Activated B cell treated with CpG ODN at 0.5 μM for 24 hours (primary cell): Measurements from ENCODE around the gene NFIB. TPM values are rescaled to one million over a fixed set of nuclear protein-coding genes. Genes with fewer than 3 reads are reported as not detected.

ENCODE experiments used
- ATAC-seq: fragments of 200-7000 bp; cut with Tn5 transposase; one replicate; pipeline ENCODE4 v1.10.0; 2021; ENCODE audit warnings: low read depth, mild to moderate bottlenecking, moderate library complexity
- CTCF ChIA-PET: fragments of 350-600 bp; sonication (Branson Sonifier 250); formaldehyde crosslinking; loops from one replicate; lab custom pipeline; 2021; ENCODE audit warnings: antibody characterized with exemption; lab: Charles Lee
- POLR2A ChIA-PET: fragments of 350-600 bp; sonication (Branson Sonifier 250); formaldehyde crosslinking; loops from one replicate; lab custom pipeline; 2021; ENCODE audit warnings: antibody characterized with exemption; lab: Charles Lee
- DNase-seq: peaks from one replicate; pipeline ENCODE4 v3.0.0; 2022
- H3K27ac Mint-ChIP-seq: one replicate; pipeline ENCODE4 v1.8.0; 2020; ENCODE audit warnings: mixed read lengths
- H3K27me3 Mint-ChIP-seq: one replicate; pipeline ENCODE4 v1.8.0; 2021; ENCODE audit warnings: mixed read lengths
- H3K36me3 Mint-ChIP-seq: one replicate; pipeline ENCODE4 v1.8.0; 2021; ENCODE audit warnings: low read depth, mixed read lengths
- H3K4me1 Mint-ChIP-seq: one replicate; pipeline ENCODE4 v1.8.0; 2021; ENCODE audit warnings: mixed read lengths
- H3K4me3 Mint-ChIP-seq: one replicate; pipeline ENCODE4 v1.8.0; 2020; ENCODE audit warnings: mild to moderate bottlenecking, mixed read lengths
- H3K9me3 Mint-ChIP-seq: one replicate; pipeline ENCODE4 v1.8.0; 2020; ENCODE audit warnings: mixed read lengths
- CTCF ChIP-seq: fragments of 200-600 bp; IDR thresholded peaks from one replicate; pipeline ENCODE4 v1.8.0; 2022; ENCODE audit warnings: antibody characterized with exemption, mild to moderate bottlenecking
- intact Hi-C: fragments of 100-400 bp; cut with micrococcal nuclease; formaldehyde crosslinking; loops from one replicate; pipeline ENCODE4 v1.15.1; 2024
- total RNA-seq: library from RNA; stranded (reverse); gene quantifications from 2 replicates; pipeline ENCODE4 v1.2.3, GENCODE V29; 2022

Gene NFIB
- total RNA-seq, 1 donor from 2014 or later, result not detected

GRCh38 chr9:14340994-14341393 is 27.1 kb upstream of the NFIB start:
- Mint-ChIP-seq H3K9me3 (no peaks in the 10 kb centered on the region), H3K4me1 (peaks cover 6% of the 10 kb centered on the region), H3K4me3 (no peak overlapping the region), H3K36me3 (no peaks in the 10 kb centered on the region), H3K27me3 (peaks cover 16% of the 10 kb centered on the region), H3K27ac (no peak overlapping the region)
- no peak for TF ChIP-seq CTCF
- no peak for DNase-seq
- ATAC-seq, result no peak
- intact Hi-C loops, result no loop called here
- POLR2A ChIA-PET, result no interaction called here
- CTCF ChIA-PET, result no interaction called here

GRCh38 chr9:14340219-14340873 is 26.4 kb upstream of the NFIB start:
- DNase-seq (no peak), ATAC-seq (no peak)
- POLR2A ChIA-PET, result no interaction called here
- intact Hi-C loops, result no loop called here
- H3K36me3 Mint-ChIP-seq, result no peaks in the 10 kb centered on the region
- CTCF ChIA-PET, result no interaction called here
- no peaks in the 10 kb centered on the region for H3K9me3 Mint-ChIP-seq
- H3K27me3 Mint-ChIP-seq, result peaks cover 18% of the 10 kb centered on the region
- H3K27ac Mint-ChIP-seq, result no peak overlapping the region
- no peak overlapping the region for H3K4me3 Mint-ChIP-seq
- peaks cover 2% of the 10 kb centered on the region for H3K4me1 Mint-ChIP-seq
- no peak for TF ChIP-seq CTCF

- ChIA-PET POLR2A (no interaction called here), CTCF (no interaction called here)
- Mint-ChIP-seq H3K27me3 (peaks cover 23% of the 10 kb centered on the region), H3K9me3 (peaks cover 2% of the 10 kb centered on the region), H3K27ac (no peak overlapping the region), H3K4me3 (no peak overlapping the region), H3K36me3 (no peaks in the 10 kb centered on the region), H3K4me1 (no peaks in the 10 kb centered on the region)
- DNase-seq, result no peak
- intact Hi-C loops, result no loop called here
- TF ChIP-seq CTCF, result no peak
- ATAC-seq, result no peak
These were observed 25.8 kb upstream of the NFIB start for GRCh38 chr9:14339746-14340145.

GRCh38 chr9:14337615-14338014 is 23.7 kb upstream of the NFIB start:
- POLR2A ChIA-PET, result no interaction called here
- H3K4me3 Mint-ChIP-seq, result no peak overlapping the region
- DNase-seq (no peak), ATAC-seq (no peak)
- no peak for TF ChIP-seq CTCF
- no peaks in the 10 kb centered on the region for H3K4me1 Mint-ChIP-seq
- intact Hi-C loops, result no loop called here
- peaks cover 2% of the 10 kb centered on the region for H3K9me3 Mint-ChIP-seq
- no peaks in the 10 kb centered on the region for H3K36me3 Mint-ChIP-seq
- H3K27me3 Mint-ChIP-seq, result peaks cover 27% of the 10 kb centered on the region
- no peak overlapping the region for H3K27ac Mint-ChIP-seq
- CTCF ChIA-PET, result no interaction called here

- no peaks in the 10 kb centered on the region for H3K36me3 Mint-ChIP-seq
- DNase-seq (no peak), ATAC-seq (no peak)
- CTCF ChIA-PET, result no interaction called here
- intact Hi-C loops, result no loop called here
- H3K9me3 Mint-ChIP-seq, result peaks cover 2% of the 10 kb centered on the region
- H3K27me3 Mint-ChIP-seq, result peaks cover 28% of the 10 kb centered on the region
- no peaks in the 10 kb centered on the region for H3K4me1 Mint-ChIP-seq
- H3K4me3 Mint-ChIP-seq, result no peak overlapping the region
- no peak for TF ChIP-seq CTCF
- H3K27ac Mint-ChIP-seq, result no peak overlapping the region
- POLR2A ChIA-PET, result no interaction called here
These were observed 22.3 kb upstream of the NFIB start for GRCh38 chr9:14336244-14336643.
